HG03280 (cell line): ENCODE measurements around the gene MYRIP.

Experiments
- ATAC-seq: cut with Tn5 transposase; IDR thresholded peaks from one replicate; pipeline ENCODE4 v1.9.1; 2021; ENCODE audit warnings: mild to moderate bottlenecking, moderate library complexity; ENCODE audit not compliant: unreplicated experiment

MYRIP gene

GRCh38 chr3:40309418-40309924, 500.1 kb downstream of the MYRIP start, which contains the start of gene EIF1B:
EIF1B (plus strand) TSS chr3:40309707; CDS start chr3:40309942, 235 bp downstream.
- ATAC-seq = peak; percentile 96
